SK-N-SH (cell line): ENCODE measurements around the gene CD99L2. TPM values are rescaled to one million over a fixed set of nuclear protein-coding genes. Genes with fewer than 3 reads are reported as not detected.

ENCODE experiments used
- CTCF ChIA-PET: fragments of 300-600, 350-600 bp; formaldehyde crosslinking; extraction: SDS; loops from one replicate; lab custom pipeline; 2021; lab: Yijun Ruan, JAX
- POLR2A ChIA-PET: fragments of 350-600 bp; sonication (Branson Sonifier 250); formaldehyde crosslinking; extraction: SDS; loops from one replicate; lab custom pipeline; 2020; ENCODE audit warnings: antibody characterized with exemption, inconsistent platforms; lab: Yijun Ruan, JAX
- DNase-seq: peaks from one replicate; pipeline ENCODE4 v3.0.0; 2012
- H2AFZ ChIP-seq: fragments of 200-600 bp; sonication (generic); 2 replicates; pipeline ENCODE4 v1.8.1; 2016; ENCODE audit warnings: antibody characterized with exemption, mild to moderate bottlenecking, low read depth
- H3F3A ChIP-seq: fragments of 200-600 bp; sonication (generic); replicated peaks from 2 replicates; pipeline ENCODE3; 2016; ENCODE audit warnings: antibody characterized with exemption, mild to moderate bottlenecking; ENCODE audit not compliant: insufficient read depth
- H3K27ac ChIP-seq, 2 experiments: fragments of 200-500 bp in 1 of 2; fragments of 200-600 bp in 1 of 2; sonication (Bioruptor generic) in 1 of 2; sonication (generic), shearing (Covaris generic) in 1 of 2; 2 replicates each; pipeline versions ENCODE4 v1.5.1 to v1.6.1; 2014 to 2016; ENCODE audit warnings: low read depth in 2 of 2, inconsistent platforms in 1 of 2, low read length in 1 of 2, mild to moderate bottlenecking in 1 of 2, mixed read lengths in 1 of 2
- H3K27me3 ChIP-seq: fragments of 200-600 bp; sonication (generic), shearing (Covaris generic); 2 replicates; pipeline ENCODE4 v1.6.1; 2016; ENCODE audit warnings: mixed run types; ENCODE audit not compliant: insufficient read depth
- H3K36me3 ChIP-seq, 2 experiments: fragments of 200-500 bp in 1 of 2; fragments of 200-600 bp in 1 of 2; sonication (Bioruptor generic) in 1 of 2; sonication (generic) in 1 of 2; replicated peaks in 1 of 2; 2 replicates each; pipeline versions ENCODE3 to v1.5.1; 2014 to 2016; ENCODE audit warnings: low read length in 1 of 2, mild to moderate bottlenecking in 1 of 2; ENCODE audit not compliant: insufficient read depth in 2 of 2, control insufficient read depth in 1 of 2
- H3K4me1 ChIP-seq, 2 experiments: fragments of 200-500 bp in 1 of 2; fragments of 200-600 bp in 1 of 2; sonication (Bioruptor generic) in 1 of 2; sonication (generic), shearing (Covaris generic) in 1 of 2; 2 replicates each; pipeline versions ENCODE4 v1.5.1 to v1.6.1; 2014 to 2016; ENCODE audit warnings: low read depth in 1 of 2, low read length in 1 of 2, mixed run types in 1 of 2; ENCODE audit not compliant: insufficient read depth in 2 of 2, control insufficient read depth in 1 of 2
- H3K4me2 ChIP-seq: fragments of 200-600 bp; sonication (generic), shearing (Covaris generic); 2 replicates; pipeline ENCODE4 v1.6.1; 2017; ENCODE audit warnings: mixed run types
- H3K4me3 ChIP-seq, 2 experiments: fragments of 200-500 bp in 1 of 2; fragments of 200-600 bp in 1 of 2; sonication (Bioruptor generic) in 1 of 2; sonication (generic), shearing (Covaris generic) in 1 of 2; 2 replicates each; pipeline versions ENCODE4 v1.5.1 to v1.8.1; 2014 to 2016; ENCODE audit warnings: low read depth in 2 of 2, inconsistent platforms in 1 of 2, low read length in 1 of 2, mild to moderate bottlenecking in 1 of 2, mixed read lengths in 1 of 2, moderate library complexity in 1 of 2
- H3K79me2 ChIP-seq: fragments of 200-600 bp; sonication (generic); 2 replicates; pipeline ENCODE4 v1.8.1; 2017; ENCODE audit warnings: mild to moderate bottlenecking; ENCODE audit not compliant: insufficient read depth
- H3K9ac ChIP-seq: fragments of 200-600 bp; sonication (generic); 2 replicates; pipeline ENCODE4 v1.6.1; 2017; ENCODE audit warnings: mixed run types
- H3K9me2 ChIP-seq: fragments of 200-600 bp; sonication (generic); 2 replicates; pipeline ENCODE4 v1.6.1; 2017; ENCODE audit warnings: mixed run types
- H3K9me3 ChIP-seq: fragments of 200-600 bp; sonication (generic); 2 replicates; pipeline ENCODE4 v1.6.1; 2017; ENCODE audit warnings: mixed run types, mild to moderate bottlenecking, moderate library complexity
- H4K20me1 ChIP-seq: fragments of 200-600 bp; sonication (generic); 2 replicates; pipeline ENCODE4 v1.6.1; 2017; ENCODE audit warnings: mild to moderate bottlenecking, mixed run types; ENCODE audit not compliant: insufficient read depth
- CTCF ChIP-seq: fragments of 200-600 bp; sonication (generic); IDR thresholded peaks from 2 replicates; pipeline ENCODE4 v1.6.1; 2017; ENCODE audit warnings: antibody characterized with exemption, mild to moderate bottlenecking, moderate library complexity
- EP300 ChIP-seq, 2 experiments: IDR thresholded peaks; 2 replicates each; pipeline versions ENCODE4 v1.4.0 to v1.6.1; 2012; ENCODE audit warnings: borderline replicate concordance in 1 of 2, low read depth in 1 of 2, low read length in 1 of 2
- EZH2phosphoT487 ChIP-seq: fragments of 200-600 bp; sonication (generic); IDR thresholded peaks from 2 replicates; pipeline ENCODE4 v1.6.1; 2017; ENCODE audit warnings: low read depth, mixed run types, mild to moderate bottlenecking, antibody characterized with exemption, moderate library complexity, borderline replicate concordance
- FOXJ3 ChIP-seq: sonication (generic); formaldehyde crosslinking; IDR thresholded peaks from 2 replicates; pipeline ENCODE4 v1.5.1; 2020; ENCODE audit warnings: mild to moderate bottlenecking, missing genetic modification reagents
- GABPA ChIP-seq: IDR thresholded peaks from 2 replicates; pipeline ENCODE4 v1.4.0; 2012; ENCODE audit warnings: low read depth, mild to moderate bottlenecking
- GATA2 ChIP-seq: sonication (generic); formaldehyde crosslinking; IDR thresholded peaks from 2 replicates; pipeline ENCODE4 v1.5.0; 2020; ENCODE audit warnings: mild to moderate bottlenecking, missing genetic modification reagents
- JUND ChIP-seq: IDR thresholded peaks from 2 replicates; pipeline ENCODE4 v1.4.0; 2012
- MEF2A ChIP-seq: IDR thresholded peaks from 2 replicates; pipeline ENCODE4 v1.4.0; 2012; ENCODE audit warnings: low read depth, borderline replicate concordance
- NFIC ChIP-seq: IDR thresholded peaks from 2 replicates; pipeline ENCODE4 v1.4.0; 2012; ENCODE audit warnings: borderline replicate concordance
- NRF1 ChIP-seq: IDR thresholded peaks from 2 replicates; pipeline ENCODE4 v1.6.1; 2012; ENCODE audit warnings: low read depth, mild to moderate bottlenecking, low read length
- POLR2AphosphoS5 ChIP-seq: IDR thresholded peaks from 2 replicates; pipeline ENCODE4 v1.6.1; 2012; ENCODE audit warnings: low read depth, low read length
- RAD21 ChIP-seq: IDR thresholded peaks from 2 replicates; pipeline ENCODE4 v1.6.1; 2012; ENCODE audit warnings: mild to moderate bottlenecking, low read length
- RFX5 ChIP-seq: IDR thresholded peaks from 2 replicates; pipeline ENCODE4 v1.6.1; 2012; ENCODE audit warnings: mild to moderate bottlenecking, improper control_type of control experiment, low read length
- RXRA ChIP-seq: IDR thresholded peaks from 2 replicates; pipeline ENCODE4 v1.4.0; 2012; ENCODE audit warnings: low read depth, mild to moderate bottlenecking, borderline replicate concordance
- TCF12 ChIP-seq: IDR thresholded peaks from 2 replicates; pipeline ENCODE4 v1.4.0; 2012
- YY1 ChIP-seq: IDR thresholded peaks from 2 replicates; pipeline ENCODE4 v1.4.0; 2012; ENCODE audit warnings: low read depth, mild to moderate bottlenecking
- WGBS: methylation state at CpG from one replicate; pipeline ENCODE4 v1.1.6; 2017; ENCODE audit warnings: low lambda C conversion rate; 5-methylcytosine and 5-hydroxymethylcytosine counted together
- polyA plus RNA-seq, 3 experiments: library from polyadenylated mRNA; depleted of rRNA; stranded (reverse); fragments of >200 nt; gene quantifications; 2 replicates each; pipeline ENCODE4 v1.2.3, GENCODE V29; 2012
- TF ChIP-seq, protein P1 (sequence below): IDR thresholded peaks from 2 replicates; pipeline ENCODE4 v1.6.1; 2012; ENCODE audit warnings: mild to moderate bottlenecking, low read depth, low read length, moderate library complexity

The CD99L2 gene
- polyA plus RNA-seq, 1 of the 3 experiments (the other 2 are of a cell fraction): 57.7 TPM

- H3K4me1 ChIP-seq: no peaks in the 10 kb centered on the region; a peak in 1 of 4 replicates
Observed at GRCh38 chrX:150856101-150856500, 42.4 kb downstream of the CD99L2 start.

More at GRCh38 chrX:150856101-150856500, 42.4 kb downstream of the CD99L2 start:
- TF ChIP-seq POLR2AphosphoS5: no peak
- no peak for TF ChIP-seq RAD21
- TF ChIP-seq RFX5: no peak
- no peak for TF ChIP-seq GATA2
- TF ChIP-seq GABPA: no peak
- TF ChIP-seq NFIC: no peak
- TF ChIP-seq RXRA: no peak
- TF ChIP-seq MEF2A: no peak
- no peak for TF ChIP-seq EP300 (IDR thresholded peaks at IDR 0.05; ENCODE audit: borderline replicate concordance in 1 of 2, low read depth in 1 of 2, low read length in 1 of 2)
- TF ChIP-seq YY1: no peak
- no peak for TF ChIP-seq TCF12
- no peak for TF ChIP-seq NRF1
- no peak for TF ChIP-seq JUND
- TF ChIP-seq, protein P1, sequence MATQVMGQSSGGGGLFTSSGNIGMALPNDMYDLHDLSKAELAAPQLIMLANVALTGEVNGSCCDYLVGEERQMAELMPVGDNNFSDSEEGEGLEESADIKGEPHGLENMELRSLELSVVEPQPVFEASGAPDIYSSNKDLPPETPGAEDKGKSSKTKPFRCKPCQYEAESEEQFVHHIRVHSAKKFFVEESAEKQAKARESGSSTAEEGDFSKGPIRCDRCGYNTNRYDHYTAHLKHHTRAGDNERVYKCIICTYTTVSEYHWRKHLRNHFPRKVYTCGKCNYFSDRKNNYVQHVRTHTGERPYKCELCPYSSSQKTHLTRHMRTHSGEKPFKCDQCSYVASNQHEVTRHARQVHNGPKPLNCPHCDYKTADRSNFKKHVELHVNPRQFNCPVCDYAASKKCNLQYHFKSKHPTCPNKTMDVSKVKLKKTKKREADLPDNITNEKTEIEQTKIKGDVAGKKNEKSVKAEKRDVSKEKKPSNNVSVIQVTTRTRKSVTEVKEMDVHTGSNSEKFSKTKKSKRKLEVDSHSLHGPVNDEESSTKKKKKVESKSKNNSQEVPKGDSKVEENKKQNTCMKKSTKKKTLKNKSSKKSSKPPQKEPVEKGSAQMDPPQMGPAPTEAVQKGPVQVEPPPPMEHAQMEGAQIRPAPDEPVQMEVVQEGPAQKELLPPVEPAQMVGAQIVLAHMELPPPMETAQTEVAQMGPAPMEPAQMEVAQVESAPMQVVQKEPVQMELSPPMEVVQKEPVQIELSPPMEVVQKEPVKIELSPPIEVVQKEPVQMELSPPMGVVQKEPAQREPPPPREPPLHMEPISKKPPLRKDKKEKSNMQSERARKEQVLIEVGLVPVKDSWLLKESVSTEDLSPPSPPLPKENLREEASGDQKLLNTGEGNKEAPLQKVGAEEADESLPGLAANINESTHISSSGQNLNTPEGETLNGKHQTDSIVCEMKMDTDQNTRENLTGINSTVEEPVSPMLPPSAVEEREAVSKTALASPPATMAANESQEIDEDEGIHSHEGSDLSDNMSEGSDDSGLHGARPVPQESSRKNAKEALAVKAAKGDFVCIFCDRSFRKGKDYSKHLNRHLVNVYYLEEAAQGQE: no peak
- no peak for TF ChIP-seq EZH2phosphoT487
- TF ChIP-seq CTCF: no peak
- no peak for TF ChIP-seq FOXJ3 (CRISPR knock-in tag)
- Histone ChIP-seq H3K4me3 (no peak overlapping the region), H4K20me1 (0 out of 2 replicates have a peak, but pooled peaks cover 3% of the 10 kb centered on the region), H3F3A (no peaks in the 10 kb centered on the region), H3K9me2 (no peaks in the 10 kb centered on the region), H3K36me3 (no peaks in the 10 kb centered on the region), H2AFZ (no peak overlapping the region), H3K9ac (no peak overlapping the region), H3K79me2 (no peaks in the 10 kb centered on the region; the same call in 1 of the 2 replicates), H3K9me3 (peaks cover 7% of the 10 kb centered on the region; the same call in 1 of the 2 replicates), H3K27me3 (no peaks in the 10 kb centered on the region), H3K27ac (no peak overlapping the region), H3K4me2 (no peak overlapping the region)
- POLR2A ChIA-PET: no interaction called here
- 45% methylated on average over 3 of the region's 3 CpGs for WGBS
- CTCF ChIA-PET: no interaction called here
- no peak for DNase-seq
